IPS DF 4.7 (cell line): ENCODE results near the gene PIK3C3.
"Not testable (repeated sequence)": the region's sequence is repeated elsewhere in the genome, so short reads cannot be mapped to it uniquely, and the experiment has no call there.

Experiments used
- DNase-seq: peaks from one replicate; pipeline ENCODE4 v3.0.0-alpha.2; 2013; ENCODE audit warnings: low spot score; ENCODE audit errors: extremely low read depth

The PIK3C3 gene

DNA sequence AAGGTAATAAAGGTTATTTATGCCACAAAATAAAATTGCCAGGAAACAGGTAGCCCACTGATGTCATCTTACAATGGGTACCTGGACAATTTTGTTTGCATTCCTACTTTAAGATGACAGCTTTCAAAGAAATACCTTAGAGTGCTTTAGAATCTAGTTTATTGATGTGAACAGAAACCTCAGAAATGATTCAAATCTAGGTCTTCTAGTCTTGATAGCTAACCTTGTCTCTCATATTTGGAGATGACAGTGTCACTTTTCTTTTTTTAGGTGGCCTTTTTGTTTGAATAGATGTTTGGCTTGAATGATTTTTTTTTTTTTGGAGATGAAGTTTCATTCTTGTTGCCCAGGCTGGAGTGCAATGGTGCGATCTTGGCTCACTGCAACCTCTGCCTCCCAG is 69.1 kb downstream of the PIK3C3 start:
- DNase-seq = no peak

DNA sequence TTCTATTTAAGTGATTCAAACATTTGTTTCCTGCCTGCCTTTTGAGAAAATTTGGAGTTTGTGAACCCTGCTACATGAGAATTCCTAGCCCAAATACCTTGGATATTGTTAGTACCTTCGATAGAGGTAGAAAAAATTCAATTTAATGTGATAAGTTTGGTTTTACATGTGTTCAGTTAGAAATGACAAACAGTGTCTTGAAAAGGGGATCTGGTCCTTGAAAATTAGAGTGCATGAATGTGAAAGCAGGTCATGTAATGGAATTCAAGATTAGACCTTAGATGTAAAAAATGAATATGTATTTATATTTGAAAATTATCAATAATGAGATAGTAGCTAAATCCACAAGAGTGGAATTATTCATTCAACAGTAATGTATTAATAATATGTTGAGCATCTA is 70.5 kb downstream of the PIK3C3 start:
- DNase-seq = no peak

DNA sequence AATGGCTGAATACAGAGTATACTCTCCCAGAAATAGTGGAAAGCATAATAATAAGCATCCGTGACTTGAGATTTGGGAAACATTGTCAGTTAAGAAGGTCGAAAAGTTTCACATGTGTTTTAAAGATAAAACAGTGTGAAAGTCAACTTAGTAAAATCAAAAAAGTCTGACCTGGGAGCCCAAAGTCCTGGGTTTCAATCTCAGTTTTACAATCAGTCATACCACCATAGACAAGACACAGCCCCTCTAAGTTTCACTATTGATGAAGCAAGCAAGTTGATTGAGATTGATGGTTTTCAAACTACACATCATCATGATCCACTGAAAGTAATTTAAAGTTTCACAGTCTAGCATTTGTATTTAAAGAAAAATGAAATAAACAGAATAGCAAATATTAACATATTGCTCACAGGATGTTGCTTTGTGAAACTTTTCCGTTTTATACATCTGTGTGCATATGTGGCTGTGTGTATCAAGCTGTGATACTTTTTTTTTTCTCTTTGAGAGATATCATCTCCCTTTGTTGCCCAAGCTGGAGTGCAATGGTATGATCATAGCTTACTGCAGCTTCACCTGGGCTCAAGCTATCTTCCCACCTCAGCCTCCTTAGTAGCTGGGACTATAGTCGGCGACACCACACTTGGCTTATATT is 71.1 kb downstream of the PIK3C3 start:
- DNase-seq = no peak

DNA sequence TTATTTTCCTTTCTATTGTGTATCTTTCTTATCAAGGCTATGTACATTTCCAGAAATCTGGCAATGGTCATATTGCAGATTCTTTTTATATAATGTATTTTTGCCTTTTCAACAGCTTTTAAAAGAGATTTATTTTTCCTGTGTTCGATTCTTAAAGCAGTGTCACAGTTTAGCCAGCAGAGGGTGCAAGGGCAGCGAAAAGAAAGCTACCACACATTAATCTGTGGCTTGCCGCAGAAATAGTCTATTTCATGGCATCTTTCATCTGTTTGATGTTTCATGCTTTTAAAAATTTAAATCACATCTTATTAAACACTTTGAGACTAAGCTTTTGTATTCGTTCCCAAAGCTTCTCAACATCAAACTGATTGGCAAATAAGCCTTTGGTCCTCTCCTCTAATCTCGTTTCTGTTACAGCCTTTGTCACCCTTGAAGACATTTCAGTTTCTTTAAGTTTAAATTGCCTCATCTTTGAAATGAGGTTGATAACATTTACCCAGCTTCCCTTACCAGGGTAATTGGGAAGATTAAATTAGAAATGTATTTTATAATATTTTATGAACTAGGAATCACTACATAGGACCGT is 73.3 kb downstream of the PIK3C3 start:
- no peak for DNase-seq

- no peak for DNase-seq
Measured at GRCh38 chr18:42029092-42029491, 74.1 kb downstream of the PIK3C3 start.

- DNase-seq = no peak
Measured at GRCh38 chr18:42030586-42031182, 75.7 kb downstream of the PIK3C3 start.

DNA sequence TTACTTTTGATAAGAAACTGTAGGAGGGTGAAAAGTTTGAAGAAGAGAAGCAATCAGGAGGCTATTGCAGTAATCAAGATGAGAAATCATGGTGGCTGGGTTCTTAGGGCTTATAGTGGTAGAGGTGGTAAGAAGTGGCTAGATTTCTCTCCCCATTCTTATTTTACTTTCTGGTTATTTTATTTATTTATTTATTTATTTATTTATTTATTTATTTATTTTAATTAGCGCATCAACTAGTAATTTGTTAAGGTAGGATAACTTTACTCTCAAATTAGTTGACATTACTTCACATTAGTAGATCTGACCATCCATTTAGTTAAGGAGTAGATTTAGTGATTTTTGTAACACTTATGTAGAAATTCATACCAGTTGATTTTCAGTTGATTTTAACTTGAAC is 77.4 kb downstream of the PIK3C3 start:
- DNase-seq = no peak

DNA sequence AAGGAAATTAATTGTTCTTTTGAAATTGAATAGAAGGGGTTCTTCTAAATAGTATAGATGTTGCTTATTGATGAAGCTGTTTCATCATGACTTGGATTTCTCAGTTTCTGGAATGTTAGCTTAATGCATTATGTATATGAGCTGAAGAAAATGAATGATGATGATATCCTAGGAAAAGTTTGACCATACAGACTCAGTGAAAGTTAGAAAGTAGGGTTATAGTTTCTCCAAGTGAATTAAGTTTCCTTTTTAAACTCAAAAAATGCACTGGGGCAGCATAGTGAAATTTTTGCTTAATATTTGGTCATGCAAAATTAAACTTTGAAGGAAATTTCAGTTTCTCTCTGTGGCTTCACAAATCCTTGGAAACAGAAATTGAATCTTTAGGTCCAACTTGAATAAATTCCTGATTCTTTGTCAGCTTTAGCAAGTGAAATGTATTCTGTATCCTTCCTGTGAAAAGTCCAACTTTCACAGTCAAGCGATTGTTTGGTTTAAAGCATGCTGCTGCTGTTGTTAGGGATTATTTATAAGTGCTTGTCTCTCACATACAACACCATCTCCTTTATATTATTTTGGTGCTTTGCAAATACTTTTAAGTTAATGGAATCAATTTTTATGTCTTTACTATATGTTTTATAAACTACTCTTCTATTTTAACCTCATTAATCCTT is 78.2 kb downstream of the PIK3C3 start:
- no peak for DNase-seq

GRCh38 chr18:42038936-42039335 is 83.9 kb downstream of the PIK3C3 start:
- no peak for DNase-seq

DNA sequence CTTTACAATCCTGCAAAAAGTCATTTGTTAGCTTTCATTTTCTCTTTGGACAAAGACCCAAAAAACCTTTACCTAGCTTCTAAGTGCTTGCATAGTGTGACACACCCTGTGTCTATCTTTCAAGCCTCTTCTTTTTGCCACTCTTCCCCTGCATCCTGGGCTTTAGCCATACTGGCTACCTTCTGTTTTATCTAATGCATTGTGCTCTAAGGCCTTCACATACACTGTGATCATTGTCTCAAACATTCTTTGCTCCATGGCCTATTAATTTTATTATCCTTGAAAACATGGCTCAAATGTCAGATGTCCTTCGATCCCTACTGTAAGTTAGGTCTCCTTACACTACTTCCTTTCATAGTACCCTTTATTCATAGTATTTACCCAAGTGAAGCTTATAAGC is 84.4 kb downstream of the PIK3C3 start:
- no peak for DNase-seq

DNA sequence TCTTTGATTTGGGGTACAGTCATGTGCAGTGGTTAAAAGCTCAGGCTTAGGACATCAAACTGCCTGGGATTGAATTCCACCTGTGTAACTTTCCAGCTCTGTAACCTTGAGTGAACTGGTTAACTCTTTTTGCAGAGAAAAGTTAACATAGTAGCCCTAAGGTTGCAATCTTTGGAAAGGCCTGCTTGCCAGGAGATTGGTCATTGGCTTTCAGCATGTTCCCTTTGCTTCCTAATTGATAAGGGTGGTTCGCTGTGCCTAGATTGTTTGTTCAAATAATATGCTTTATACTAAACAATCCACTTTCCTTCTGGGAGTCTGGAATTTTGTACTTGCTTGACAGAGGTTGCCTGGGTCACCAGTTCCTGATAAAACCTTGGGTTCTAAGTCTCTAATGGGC is 86.8 kb downstream of the PIK3C3 start:
- no peak for DNase-seq

- DNase-seq = no peak
Measured at GRCh38 chr18:42045346-42045745, 90.3 kb downstream of the PIK3C3 start.

DNA sequence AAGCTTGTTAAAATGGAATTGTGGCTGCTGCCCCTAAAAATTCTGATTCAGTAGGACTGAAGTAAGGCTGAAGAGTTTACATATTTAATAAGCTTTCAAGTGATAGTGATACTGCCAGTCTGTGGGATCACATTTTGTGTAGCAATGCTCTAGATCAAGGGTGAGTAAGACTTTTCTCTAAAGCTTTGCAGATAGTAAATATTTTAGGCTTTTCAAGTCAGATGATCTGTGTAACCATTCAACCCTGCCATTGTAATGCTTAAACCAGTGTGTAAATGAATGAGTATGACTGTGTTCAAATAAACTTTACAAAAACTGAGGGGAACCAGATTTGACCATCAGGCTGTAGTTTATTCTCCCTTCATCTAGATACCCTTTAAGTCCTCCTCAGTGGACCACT is 92.7 kb downstream of the PIK3C3 start:
- no peak for DNase-seq

GRCh38 chr18:42048158-42048557 is 93.1 kb downstream of the PIK3C3 start:
- no peak for DNase-seq

GRCh38 chr18:42049536-42049935 is 94.5 kb downstream of the PIK3C3 start:
- DNase-seq = not testable (repeated sequence)

DNA sequence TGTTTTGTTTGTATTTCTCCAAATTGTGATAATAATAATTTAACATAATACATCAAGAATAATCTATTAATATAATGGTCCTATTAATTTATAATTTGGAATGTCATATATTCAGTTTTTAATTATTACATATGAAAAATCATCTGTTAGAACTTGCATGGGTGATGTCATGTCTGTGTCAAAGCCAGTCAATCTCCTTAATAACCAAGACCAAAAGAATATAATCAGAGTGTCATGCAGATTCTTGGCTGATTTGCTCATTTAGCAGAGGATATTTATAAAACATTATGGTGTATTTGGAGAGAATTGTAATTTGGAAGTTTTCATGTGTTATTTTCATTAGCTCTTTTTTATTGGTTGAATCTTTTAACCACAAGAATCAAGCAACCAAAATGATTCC is 96.4 kb downstream of the PIK3C3 start:
- no peak for DNase-seq

- DNase-seq = no peak
Measured at GRCh38 chr18:42052122-42052708, 97.2 kb downstream of the PIK3C3 start.

GRCh38 chr18:42053188-42053781 is 98.3 kb downstream of the PIK3C3 start:
- DNase-seq = no peak

- no peak for DNase-seq
Measured at GRCh38 chr18:42064109-42064508, 109.1 kb downstream of the PIK3C3 start.

GRCh38 chr18:42067518-42067917 is 112.5 kb downstream of the PIK3C3 start:
- DNase-seq = no peak

GRCh38 chr18:42068030-42068429 is 113.0 kb downstream of the PIK3C3 start:
- no peak for DNase-seq

DNA sequence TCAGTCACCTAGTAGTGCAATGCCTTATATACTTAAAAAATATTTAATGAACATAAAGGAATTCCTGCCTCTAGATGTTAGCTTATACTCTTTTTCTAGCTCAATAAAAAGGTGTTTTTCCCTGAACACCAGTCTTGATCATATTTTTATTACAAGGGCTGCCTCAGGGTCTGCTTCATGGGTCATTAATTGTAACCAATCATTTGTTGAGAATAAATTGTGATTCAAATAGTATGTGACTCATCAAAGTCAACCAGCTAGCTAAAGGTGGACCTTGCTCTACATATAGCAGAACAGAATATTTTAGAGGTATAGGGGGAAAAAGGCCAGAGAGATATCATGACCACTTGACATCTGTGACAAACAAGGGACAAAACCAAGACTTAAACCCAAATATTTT is 114.0 kb downstream of the PIK3C3 start:
- DNase-seq = no peak
